Measurements from ENCODE around the gene SWAP70.

DNA sequence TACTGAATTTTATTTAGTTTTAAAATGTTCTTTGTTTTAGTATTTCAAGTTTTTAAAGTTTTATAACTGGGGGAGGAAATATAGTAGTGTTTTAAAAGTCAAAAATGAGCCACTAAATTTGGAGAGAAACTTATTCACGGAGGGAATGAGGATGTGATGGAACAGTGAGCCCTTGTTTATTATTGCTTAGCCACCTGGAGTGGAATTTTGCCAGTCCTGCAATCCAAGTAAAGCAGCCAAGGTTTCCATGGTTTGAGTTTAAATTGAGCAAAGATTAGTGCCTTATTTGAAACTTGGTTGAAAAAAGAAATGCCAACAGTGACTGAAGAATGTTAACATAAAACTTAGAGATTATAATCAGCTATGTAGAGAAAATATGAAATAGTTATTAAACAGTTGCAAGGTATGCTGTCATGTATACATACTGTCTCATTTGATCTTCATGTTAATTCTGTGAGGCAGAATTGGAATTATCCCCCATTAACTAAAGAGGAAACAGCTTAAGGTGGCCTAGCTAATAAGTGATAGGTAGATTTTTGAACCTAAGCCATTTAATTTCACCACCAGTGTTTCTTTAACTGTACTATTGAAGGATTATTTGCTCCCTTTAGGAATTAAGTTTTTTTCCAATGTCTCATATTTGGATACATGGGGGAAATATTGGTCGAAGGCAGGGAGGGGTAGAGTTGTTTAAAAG lies 36.4 kb downstream of the SWAP70 start:
- TF ChIP-seq CTCF (IDR thresholded peaks at IDR 0.05; ENCODE audit: low read depth, low read length) (no peak), MAX (IDR thresholded peaks at IDR 0.05; ENCODE audit: low read depth, low read length) (no peak), MYC (IDR thresholded peaks at IDR 0.05; ENCODE audit: low read depth, low read length) (no peak)
